IMR-90 (cell line): ENCODE measurements around the gene LY86. TPM values are rescaled to one million over a fixed set of nuclear protein-coding genes. Genes with fewer than 3 reads are reported as not detected.

ENCODE experiments used
- ATAC-seq: fragments of 200-7000 bp; cut with Tn5 transposase; 2 replicates; pipeline ENCODE4 v1.9.1; 2020; ENCODE audit warnings: low read depth, mild to moderate bottlenecking, moderate library complexity
- BruUV-seq: library from RNA; stranded (reverse); fragments of 400-500 nt; replicated peaks from 2 replicates; lab custom pipeline; 2021; lab: Mats Ljungman, UMichigan
- CTCF ChIA-PET: fragments of 300-600 bp; formaldehyde crosslinking; extraction: SDS; loops from one replicate; lab custom pipeline; 2021; ENCODE audit warnings: antibody characterized with exemption; lab: Yijun Ruan, JAX
- POLR2A ChIA-PET: fragments of 300-600 bp; sonication (Branson Sonifier 250); formaldehyde crosslinking; loops from one replicate; lab custom pipeline; 2022; ENCODE audit warnings: antibody characterized with exemption; ENCODE audit not compliant: unreplicated experiment; lab: Charles Lee
- DNase-seq: peaks from one replicate; pipeline ENCODE4 v3.0.0; 2013
- H2AFZ ChIP-seq: replicated peaks from 2 replicates; pipeline ENCODE3; 2013; ENCODE audit warnings: low read length, mild to moderate bottlenecking; ENCODE audit not compliant: poor library complexity
- H2AK5ac ChIP-seq: 2 replicates; pipeline ENCODE4 v1.6.1; 2013; ENCODE audit warnings: low read depth, low read length, inconsistent platforms
- H2AK9ac ChIP-seq: replicated peaks from 2 replicates; pipeline ENCODE3; 2013; ENCODE audit warnings: mild to moderate bottlenecking, low read depth, low read length, moderate library complexity; ENCODE audit not compliant: poor library complexity
- H2BK120ac ChIP-seq: 2 replicates; pipeline ENCODE4 v1.6.1; 2013; ENCODE audit warnings: low read depth, low read length, inconsistent platforms
- H2BK15ac ChIP-seq: 3 replicates; pipeline ENCODE4 v1.6.1; 2013; ENCODE audit warnings: low read depth, low read length, inconsistent platforms
- H2BK20ac ChIP-seq: 2 replicates; pipeline ENCODE4 v1.6.1; 2013; ENCODE audit warnings: low read depth, mild to moderate bottlenecking, inconsistent platforms, low read length, moderate library complexity
- H2BK5ac ChIP-seq: 2 replicates; pipeline ENCODE4 v1.6.1; 2013; ENCODE audit warnings: mild to moderate bottlenecking, low read depth, low read length, inconsistent platforms; ENCODE audit not compliant: poor library complexity, severe bottlenecking
- H3K14ac ChIP-seq: replicated peaks from 2 replicates; pipeline ENCODE4 v1.6.1; 2013; ENCODE audit warnings: low read depth, low read length, inconsistent platforms
- H3K18ac ChIP-seq: 2 replicates; pipeline ENCODE4 v1.6.1; 2013; ENCODE audit warnings: low read depth, low read length, control low read depth
- H3K23ac ChIP-seq: 2 replicates; pipeline ENCODE4 v1.6.1; 2013; ENCODE audit warnings: low read depth, low read length, inconsistent platforms
- H3K27ac ChIP-seq: 2 replicates; pipeline ENCODE4 v1.5.1; 2013; ENCODE audit warnings: mild to moderate bottlenecking, control low read depth, low read length; ENCODE audit not compliant: insufficient read depth
- H3K27me3 ChIP-seq: 2 replicates; pipeline ENCODE4 v1.6.1; 2013; ENCODE audit warnings: low read length; ENCODE audit not compliant: control insufficient read depth, insufficient read depth
- H3K36me3 ChIP-seq: 2 replicates; pipeline ENCODE4 v1.6.1; 2013; ENCODE audit warnings: low read length, mixed read lengths; ENCODE audit not compliant: control insufficient read depth, insufficient read depth
- H3K4ac ChIP-seq: 2 replicates; pipeline ENCODE4 v1.6.1; 2013; ENCODE audit warnings: low read depth, low read length, inconsistent platforms
- H3K4me1 ChIP-seq: 2 replicates; pipeline ENCODE4 v1.6.1; 2013; ENCODE audit warnings: low read length, mixed read lengths; ENCODE audit not compliant: control insufficient read depth, insufficient read depth
- H3K4me2 ChIP-seq: 2 replicates; pipeline ENCODE4 v1.6.1; 2013; ENCODE audit warnings: low read depth, mild to moderate bottlenecking, control low read depth, low read length, moderate library complexity
- H3K4me3 ChIP-seq: 2 replicates; pipeline ENCODE4 v1.5.1; 2013; ENCODE audit warnings: low read depth, mild to moderate bottlenecking, control low read depth, low read length, moderate library complexity; ENCODE audit not compliant: insufficient read depth
- H3K56ac ChIP-seq: 2 replicates; pipeline ENCODE4 v1.6.1; 2013; ENCODE audit warnings: low read length, inconsistent platforms; ENCODE audit not compliant: insufficient read depth; ENCODE audit errors: extremely low read depth
- H3K79me1 ChIP-seq, 2 experiments: 2 replicates each; pipeline ENCODE4 v1.6.1; 2013; ENCODE audit warnings: low read length in 2 of 2, inconsistent platforms in 1 of 2, low read depth in 1 of 2
- H3K9ac ChIP-seq: 2 replicates; pipeline ENCODE4 v1.6.1; 2013; ENCODE audit warnings: low read depth, low read length, control low read depth
- H3K9me1 ChIP-seq: 2 replicates; pipeline ENCODE4 v1.6.1; 2013; ENCODE audit warnings: low read length, inconsistent platforms; ENCODE audit not compliant: insufficient read depth
- H3K9me3 ChIP-seq: 2 replicates; pipeline ENCODE4 v1.6.1; 2013; ENCODE audit warnings: low read length; ENCODE audit not compliant: control insufficient read depth, insufficient read depth
- H4K20me1 ChIP-seq: 2 replicates; pipeline ENCODE4 v1.6.1; 2013; ENCODE audit warnings: low read length, inconsistent platforms; ENCODE audit not compliant: insufficient read depth
- H4K5ac ChIP-seq: 2 replicates; pipeline ENCODE4 v1.6.1; 2013; ENCODE audit warnings: mild to moderate bottlenecking, low read depth, low read length, control low read depth
- H4K8ac ChIP-seq, 2 experiments: 2 replicates each; pipeline ENCODE4 v1.6.1; 2013; ENCODE audit warnings: low read depth in 2 of 2, low read length in 2 of 2, control low read depth in 1 of 2, inconsistent platforms in 1 of 2
- H4K91ac ChIP-seq: 2 replicates; pipeline ENCODE4 v1.6.1; 2013; ENCODE audit warnings: low read depth, low read length, inconsistent platforms; ENCODE audit not compliant: insufficient read depth
- NFE2L2 ChIP-seq: fragments of 150-350 bp; IDR thresholded peaks from 2 replicates; pipeline ENCODE4 v1.6.1; 2016; ENCODE audit warnings: low read depth, mild to moderate bottlenecking, low read length
- RCOR1 ChIP-seq: IDR thresholded peaks from 2 replicates; pipeline ENCODE4 v1.6.1; 2012; ENCODE audit warnings: mild to moderate bottlenecking, low read length, improper control_type of control experiment; ENCODE audit not compliant: insufficient replicate concordance
- RFX5 ChIP-seq: IDR thresholded peaks from 2 replicates; pipeline ENCODE4 v1.8.0; 2012; ENCODE audit warnings: low read depth, mild to moderate bottlenecking, low read length, moderate library complexity
- WGBS, 2 experiments: methylation state at CpG; one replicate each; pipeline versions ENCODE4 v1.1.5 to v1.1.7; 2013; ENCODE audit warnings: missing lambda C conversion rate in 2 of 2; ENCODE audit not compliant: insufficient read length in 1 of 2; ENCODE audit errors: extremely low coverage in 2 of 2; 5-methylcytosine and 5-hydroxymethylcytosine counted together
- dilution Hi-C: fragments of 300-500 bp; cut with HindIII; formaldehyde crosslinking; loops from one replicate; pipeline ENCODE4 v1.14.3; 2018; ENCODE audit warnings: low sequenced_read_pairs; ENCODE audit not compliant: unreplicated experiment
- in situ Hi-C: fragments of 300-500 bp; cut with MboI; formaldehyde crosslinking; loops from 3 replicates; pipeline ENCODE4 v1.14.3; 2019; ENCODE audit warnings: low sequenced_read_pairs, inconsistent platforms, mixed read lengths
- intact Hi-C: fragments of 100-400 bp; cut with micrococcal nuclease; formaldehyde crosslinking; loops from 2 replicates; pipeline ENCODE4 v1.10.0; 2022
- polyA plus RNA-seq, 3 experiments: library from polyadenylated mRNA; depleted of rRNA; stranded (reverse); fragments of >200 nt; gene quantifications; 2 replicates each; pipeline ENCODE4 v1.2.3, GENCODE V29; 2012; ENCODE audit warnings: low replicate concordance in 1 of 3
- total RNA-seq: library from RNA; depleted of rRNA; stranded (reverse); fragments of >200 nt; gene quantifications from 2 replicates; pipeline ENCODE4 v1.2.3, GENCODE V29; 2012

Gene LY86
- total and polyA plus RNA-seq, 2 of the 4 experiments (the other 2 are of a cell fraction), result not detected

DNA sequence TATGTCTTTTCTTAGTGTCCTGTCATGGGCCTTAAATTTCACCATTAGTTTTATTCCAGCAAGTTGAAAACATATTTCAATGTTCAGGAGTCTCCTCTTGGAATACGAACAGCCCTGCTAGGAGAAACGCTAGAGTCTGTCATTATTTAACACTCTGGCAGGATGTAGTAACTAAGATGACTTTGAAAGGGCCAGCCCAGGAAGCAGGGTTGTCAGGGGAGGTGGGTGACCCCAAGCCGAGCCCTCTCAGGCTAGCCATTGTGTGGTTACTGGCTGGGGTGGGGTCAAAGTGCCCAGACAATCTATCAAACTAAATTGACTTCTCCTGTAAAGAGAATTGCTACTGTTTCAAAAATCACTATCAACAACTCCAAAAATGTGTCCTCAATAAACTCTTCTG lies 67.8 kb downstream of the LY86 start:
- Histone ChIP-seq H3K27ac (no peak overlapping the region), H2BK15ac (no peak overlapping the region), H3K4ac (no peak overlapping the region), H2BK120ac (no peak overlapping the region), H3K27me3 (no peaks in the 10 kb centered on the region; the same call in 1 of the 2 replicates), H2AK9ac (no peak overlapping the region), H3K56ac (no peak overlapping the region), H3K79me1 (no peaks in the 10 kb centered on the region), H4K8ac (no peak overlapping the region), H3K4me2 (no peak overlapping the region), H4K91ac (no peak overlapping the region), H3K14ac (no peak overlapping the region), H3K23ac (no peak overlapping the region), H3K9me3 (no peaks in the 10 kb centered on the region), H3K9me1 (no peaks in the 10 kb centered on the region), H2BK5ac (no peak overlapping the region), H2AFZ (no peak overlapping the region), H2AK5ac (no peak overlapping the region), H4K5ac (no peak overlapping the region), H3K9ac (no peak overlapping the region), H3K36me3 (no peaks in the 10 kb centered on the region), H4K20me1 (no peaks in the 10 kb centered on the region), H3K18ac (no peak overlapping the region), H3K4me1 (no peaks in the 10 kb centered on the region), H2BK20ac (no peak overlapping the region), H3K4me3 (no peak overlapping the region)
- intact Hi-C loops (no loop called here), dilution Hi-C loops (no loop called here), in situ Hi-C loops (no loop called here)
- no TSS peak for BruUV-seq
- ATAC-seq, result no peak
- DNase-seq, result no peak
- TF ChIP-seq RCOR1 (no peak), NFE2L2 (no peak), RFX5 (no peak)
- no CpG with 5 or more reads among the region's 3 CpGs for WGBS, 2 experiments
- POLR2A ChIA-PET, result no interaction called here
- CTCF ChIA-PET, result no interaction called here
